Suprapubic skin (tissue), 4 donors: Measurements from ENCODE around the gene RUNX2.

ENCODE experiments used
- CTCF ChIP-seq, 2 donors: fragments of 200-600 bp in 1 of 2; fragments of 450-650 bp in 1 of 2; sonication (generic) in 1 of 2; IDR thresholded peaks; one replicate each; pipeline ENCODE4 v1.5.1; 2016 to 2019; ENCODE audit warnings: antibody characterized with exemption in 2 of 2, mild to moderate bottlenecking in 1 of 2, moderate library complexity in 1 of 2
- POLR2A ChIP-seq, 2 donors: fragments of 450-650 bp; IDR thresholded peaks; one replicate each; pipeline ENCODE4 v1.6.1; 2017; ENCODE audit warnings: antibody characterized with exemption in 2 of 2, mild to moderate bottlenecking in 2 of 2, moderate library complexity in 2 of 2
- POLR2AphosphoS5 ChIP-seq, 3 donors: sonication (generic); formaldehyde crosslinking; IDR thresholded peaks; one replicate each; pipeline ENCODE4 v1.6.1; 2017; ENCODE audit warnings: antibody characterized with exemption in 3 of 3

GRCh38 chr6:45675634-45676033 lies 347.5 kb downstream of the RUNX2 start:
- no peak for TF ChIP-seq POLR2A (IDR thresholded peaks at IDR 0.05)
- no peak for TF ChIP-seq CTCF (IDR thresholded peaks at IDR 0.05)
- no peak for TF ChIP-seq POLR2AphosphoS5 (IDR thresholded peaks at IDR 0.05)
